Mesodermal cell (in vitro differentiated cells): ENCODE data around the gene CACNG5.

Source experiments
- H3K27ac ChIP-seq: 2 replicates; pipeline ENCODE4 v1.7.0; 2013; ENCODE audit warnings: mild to moderate bottlenecking, low read depth, low read length, moderate library complexity; ENCODE audit not compliant: severe bottlenecking
- H3K36me3 ChIP-seq: 2 replicates; pipeline ENCODE4 v1.7.1; 2013; ENCODE audit warnings: mild to moderate bottlenecking, low read length, moderate library complexity; ENCODE audit not compliant: control insufficient read depth, insufficient read depth
- H3K4me1 ChIP-seq: one replicate; pipeline ENCODE4 v1.7.1; 2013; ENCODE audit warnings: mild to moderate bottlenecking, low read length; ENCODE audit not compliant: insufficient read depth, control insufficient read depth, poor library complexity, severe bottlenecking
- H3K4me3 ChIP-seq: 2 replicates; pipeline ENCODE4 v1.7.0; 2013; ENCODE audit warnings: low read length, control low read depth, mild to moderate bottlenecking; ENCODE audit not compliant: insufficient read depth, poor library complexity, severe bottlenecking; ENCODE audit errors: extremely low read depth
- H3K9me3 ChIP-seq: 2 replicates; pipeline ENCODE4 v1.7.1; 2013; ENCODE audit warnings: mild to moderate bottlenecking, low read length, moderate library complexity; ENCODE audit not compliant: control insufficient read depth
- WGBS, 2 experiments: methylation state at CpG; one replicate each; pipeline ENCODE4 v1.1.5; 2013; ENCODE audit warnings: missing lambda C conversion rate in 2 of 2; ENCODE audit not compliant: insufficient coverage in 2 of 2; 5-methylcytosine and 5-hydroxymethylcytosine counted together

CACNG5 gene

GRCh38 chr17:66822009-66822408 lies 12.9 kb upstream of the CACNG5 start:
- Histone ChIP-seq H3K4me3 (no peak overlapping the region), H3K9me3 (peaks cover 12% of the 10 kb centered on the region), H3K4me1 (no peaks in the 10 kb centered on the region), H3K27ac (no peak overlapping the region), H3K36me3 (no peaks in the 10 kb centered on the region)
- 73 to 88% methylated on average over 3 to 4 of the region's 8 CpGs for WGBS, 2 experiments

GRCh38 chr17:66826856-66827255 lies 8.1 kb upstream of the CACNG5 start:
- WGBS, 2 experiments, result 85% methylated on average over 3 of the region's 6 CpGs; no CpG with 5 or more reads in 1 of the 2 experiments
- Histone ChIP-seq H3K27ac (no peak overlapping the region), H3K36me3 (no peaks in the 10 kb centered on the region), H3K4me3 (no peak overlapping the region), H3K9me3 (no peaks in the 10 kb centered on the region), H3K4me1 (peaks cover 5% of the 10 kb centered on the region)

GRCh38 chr17:66829386-66829864 lies 5.5 kb upstream of the CACNG5 start:
- Histone ChIP-seq H3K36me3 (no peaks in the 10 kb centered on the region), H3K9me3 (no peaks in the 10 kb centered on the region), H3K4me3 (no peak overlapping the region), H3K27ac (no peak overlapping the region), H3K4me1 (peaks cover 5% of the 10 kb centered on the region)
- 6 to 11% methylated on average over 17 to 18 of the region's 18 CpGs for WGBS, 2 experiments

- WGBS, 2 experiments, result 28 to 35% methylated on average over 8 to 10 of the region's 10 CpGs
- Histone ChIP-seq H3K36me3 (no peaks in the 10 kb centered on the region), H3K9me3 (no peaks in the 10 kb centered on the region), H3K4me1 (peaks cover 5% of the 10 kb centered on the region), H3K27ac (no peak overlapping the region), H3K4me3 (no peak overlapping the region)
Observed at GRCh38 chr17:66829883-66830282, 5.0 kb upstream of the CACNG5 start.

- no peak overlapping the region for H3K27ac ChIP-seq
- 26 to 33% methylated on average over 4 of the region's 4 CpGs for WGBS, 2 experiments
- no peaks in the 10 kb centered on the region for H3K9me3 ChIP-seq
- no peaks in the 10 kb centered on the region for H3K36me3 ChIP-seq
- H3K4me3 ChIP-seq, result no peak overlapping the region
- peaks cover 5% of the 10 kb centered on the region for H3K4me1 ChIP-seq
Observed at GRCh38 chr17:66830451-66830850, 4.5 kb upstream of the CACNG5 start.

- 90 to 92% methylated on average over 13 to 14 of the region's 14 CpGs for whole genome bisulfite sequencing, 2 experiments
- Histone ChIP-seq H3K4me3 (no peak overlapping the region), H3K9me3 (no peaks in the 10 kb centered on the region), H3K36me3 (no peaks in the 10 kb centered on the region), H3K4me1 (peaks cover 5% of the 10 kb centered on the region), H3K27ac (no peak overlapping the region)
Observed at GRCh38 chr17:66831383-66832210, 3.3 kb upstream of the CACNG5 start.

- H3K4me1 ChIP-seq, result peaks cover 5% of the 10 kb centered on the region
- H3K36me3 ChIP-seq, result no peaks in the 10 kb centered on the region
- H3K4me3 ChIP-seq, result no peak overlapping the region
- H3K9me3 ChIP-seq, result no peaks in the 10 kb centered on the region
- 94 to 100% methylated on average over 3 of the region's 4 CpGs for WGBS, 2 experiments
- H3K27ac ChIP-seq, result no peak overlapping the region
Observed at GRCh38 chr17:66833201-66833600, 1.7 kb upstream of the CACNG5 start.

GRCh38 chr17:66834426-66834918 lies 445 bp upstream of the CACNG5 start:
- H3K9me3 ChIP-seq, result no peaks in the 10 kb centered on the region
- peak overlapping the region; percentile 16 for H3K4me3 ChIP-seq
- 20 to 26% methylated on average over 4 to 5 of the region's 7 CpGs for WGBS, 2 experiments
- H3K4me1 ChIP-seq, result peaks cover under 1% of the 10 kb centered on the region
- H3K36me3 ChIP-seq, result no peaks in the 10 kb centered on the region
- no peak overlapping the region for H3K27ac ChIP-seq

GRCh38 chr17:66835476-66835875 lies 559 bp downstream of the CACNG5 start:
- no peaks in the 10 kb centered on the region for H3K4me1 ChIP-seq
- H3K36me3 ChIP-seq, result no peaks in the 10 kb centered on the region
- WGBS, 2 experiments, result 73 to 77% methylated on average over 7 to 8 of the region's 16 CpGs
- no peak overlapping the region for H3K27ac ChIP-seq
- no peak overlapping the region for H3K4me3 ChIP-seq
- H3K9me3 ChIP-seq, result no peaks in the 10 kb centered on the region

GRCh38 chr17:66836063-66837005 lies 1.4 kb downstream of the CACNG5 start:
- no peaks in the 10 kb centered on the region for H3K36me3 ChIP-seq
- no peaks in the 10 kb centered on the region for H3K9me3 ChIP-seq
- no peak overlapping the region for H3K27ac ChIP-seq
- H3K4me1 ChIP-seq, result no peaks in the 10 kb centered on the region
- H3K4me3 ChIP-seq, result no peak overlapping the region
- WGBS, 2 experiments, result 74 to 89% methylated on average over 8 to 9 of the region's 11 CpGs
